ENCODE measurements around the gene TSPAN9.

TSPAN9 gene

DNA sequence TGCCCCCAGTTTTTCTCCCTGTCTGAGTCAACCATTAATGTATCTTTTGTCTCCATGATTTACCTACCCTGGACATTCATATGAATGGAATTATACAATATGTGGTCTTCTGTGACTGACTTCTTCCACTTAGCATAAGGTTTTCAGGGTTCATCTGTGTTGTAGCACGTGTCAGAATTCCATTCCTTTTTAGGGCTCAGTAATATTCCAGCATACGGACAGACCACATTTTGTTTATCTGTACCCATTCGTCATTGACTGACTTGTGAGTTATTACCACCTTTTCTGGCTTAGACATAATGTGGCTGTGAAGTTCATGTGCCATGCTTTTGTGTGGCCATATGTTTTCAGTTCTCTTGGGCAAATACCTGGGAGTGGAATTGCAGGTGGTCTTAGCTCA, 37.9 kb downstream of the TSPAN9 start:
- Histone ChIP-seq H3K27ac (ENCODE audit: low read depth, low read length, severe bottlenecking) (no peak overlapping the region), H3K4me1 (ENCODE audit: control insufficient read depth, insufficient read depth, low read length, poor library complexity, severe bottlenecking) (peaks cover 12% of the 10 kb centered on the region), H3K4me3 (ENCODE audit: extremely low read depth, insufficient read depth, low read length, poor library complexity, severe bottlenecking) (no peak overlapping the region), H3K9me3 (ENCODE audit: control insufficient read depth, low read length) (no peaks in the 10 kb centered on the region), H3K36me3 (ENCODE audit: control insufficient read depth, insufficient read depth, low read length) (peaks cover 9% of the 10 kb centered on the region)
- 88 to 100% methylated on average over 2 to 3 of the region's 3 CpGs for WGBS, 2 experiments (ENCODE audit: insufficient coverage in 2 of 2)

DNA sequence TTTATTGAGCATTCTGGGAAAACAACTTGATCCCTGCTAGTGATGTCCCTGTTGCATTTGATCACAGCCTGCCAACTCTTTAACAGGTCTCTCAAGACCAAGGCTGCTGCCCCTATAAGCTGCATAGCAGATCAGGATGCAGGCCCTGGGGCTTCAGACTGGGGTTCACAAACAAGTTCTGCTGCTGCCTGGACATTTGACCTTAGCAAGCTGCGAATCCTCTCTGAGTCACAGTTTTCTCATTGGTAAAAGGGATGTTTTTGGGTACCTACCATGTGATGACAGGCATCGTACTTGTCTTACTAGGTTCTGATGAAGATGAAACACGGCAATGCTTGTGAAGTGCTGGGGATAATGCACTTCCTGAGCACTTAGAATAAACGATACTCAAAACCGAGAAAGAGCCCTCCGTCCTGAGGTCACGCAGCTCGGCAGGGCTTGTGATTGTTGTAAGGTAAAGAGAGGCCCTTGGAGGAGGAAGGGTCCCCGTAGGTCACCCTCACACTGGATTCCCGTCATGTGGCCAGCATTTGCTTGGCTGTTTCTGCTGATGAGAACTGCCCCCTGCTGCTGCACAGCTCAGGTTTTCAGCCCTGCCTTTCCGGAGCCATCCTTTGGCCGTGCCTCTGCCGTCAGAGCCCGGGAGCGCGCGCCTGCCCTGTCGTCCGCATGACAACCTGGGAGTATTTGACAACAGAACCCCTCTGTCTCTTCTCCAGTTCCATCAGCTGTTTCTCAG, 39.1 kb downstream of the TSPAN9 start:
- Histone ChIP-seq H3K4me3 (ENCODE audit: extremely low read depth, insufficient read depth, low read length, poor library complexity, severe bottlenecking) (no peak overlapping the region), H3K36me3 (ENCODE audit: control insufficient read depth, insufficient read depth, low read length) (peaks cover 9% of the 10 kb centered on the region), H3K9me3 (ENCODE audit: control insufficient read depth, low read length) (no peaks in the 10 kb centered on the region), H3K27ac (ENCODE audit: low read depth, low read length, severe bottlenecking) (peak overlapping the region; percentile 0), H3K4me1 (ENCODE audit: control insufficient read depth, insufficient read depth, low read length, poor library complexity, severe bottlenecking) (peaks cover 12% of the 10 kb centered on the region)
- 73 to 78% methylated on average over 19 of the region's 19 CpGs for WGBS, 2 experiments (ENCODE audit: insufficient coverage in 2 of 2)

DNA sequence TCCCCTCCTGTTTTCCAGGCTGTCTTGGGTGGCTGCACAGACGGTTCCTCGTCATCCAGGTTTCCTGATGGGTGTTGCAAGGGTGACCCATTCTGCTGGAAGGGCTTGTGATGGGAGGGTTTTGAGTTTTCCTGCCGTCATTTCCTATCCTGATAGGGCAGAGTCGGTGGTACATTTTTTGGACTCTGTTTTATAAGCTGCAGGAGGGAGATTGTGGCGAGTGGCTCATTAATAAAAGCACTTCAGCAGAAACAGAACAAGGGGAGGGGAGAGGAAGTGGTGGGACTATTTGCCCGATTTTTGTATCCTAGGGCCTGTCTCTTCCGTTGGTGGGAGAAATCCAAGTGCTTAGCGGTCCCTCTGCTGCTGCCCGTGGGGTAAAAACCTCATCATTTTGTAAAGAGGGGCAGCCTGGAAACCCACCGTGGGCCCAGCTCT, 40.0 kb downstream of the TSPAN9 start:
- Histone ChIP-seq H3K9me3 (ENCODE audit: control insufficient read depth, low read length) (no peaks in the 10 kb centered on the region), H3K27ac (ENCODE audit: low read depth, low read length, severe bottlenecking) (no peak overlapping the region), H3K4me1 (ENCODE audit: control insufficient read depth, insufficient read depth, low read length, poor library complexity, severe bottlenecking) (peaks cover 12% of the 10 kb centered on the region), H3K36me3 (ENCODE audit: control insufficient read depth, insufficient read depth, low read length) (peaks cover 9% of the 10 kb centered on the region), H3K4me3 (ENCODE audit: extremely low read depth, insufficient read depth, low read length, poor library complexity, severe bottlenecking) (no peak overlapping the region)
- 88 to 89% methylated on average over 9 to 10 of the region's 10 CpGs for WGBS, 2 experiments (ENCODE audit: insufficient coverage in 2 of 2)

DNA sequence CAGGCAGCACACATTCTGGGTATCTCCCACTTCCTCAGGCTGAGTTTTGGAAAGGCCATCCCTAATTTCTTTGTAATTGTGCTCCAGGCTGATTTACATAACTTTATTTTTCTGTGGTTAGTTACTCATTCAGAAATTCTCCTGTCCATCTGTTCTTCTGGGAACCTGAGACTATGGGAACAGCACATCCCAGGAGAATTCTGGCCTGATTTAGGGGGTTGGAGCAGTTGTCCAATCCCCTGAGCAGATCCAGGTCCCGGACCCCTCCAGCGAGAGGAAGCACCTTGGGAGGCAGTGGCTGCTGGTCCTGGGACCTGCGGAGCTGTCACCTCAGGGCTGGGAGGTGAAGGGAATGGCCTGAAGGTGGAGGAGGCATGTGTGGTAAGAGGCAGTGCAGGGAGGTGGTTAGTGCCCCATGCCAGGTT, 40.4 kb downstream of the TSPAN9 start:
- H3K36me3 ChIP-seq (ENCODE audit: control insufficient read depth, insufficient read depth, low read length) = peaks cover 8% of the 10 kb centered on the region
- H3K4me3 ChIP-seq (ENCODE audit: extremely low read depth, insufficient read depth, low read length, poor library complexity, severe bottlenecking) = no peak overlapping the region
- peaks cover 12% of the 10 kb centered on the region for H3K4me1 ChIP-seq (ENCODE audit: control insufficient read depth, insufficient read depth, low read length, poor library complexity, severe bottlenecking)
- H3K27ac ChIP-seq (ENCODE audit: low read depth, low read length, severe bottlenecking) = no peak overlapping the region
- 94 to 100% methylated on average over 1 to 3 of the region's 3 CpGs for WGBS, 2 experiments (ENCODE audit: insufficient coverage in 2 of 2)
- no peaks in the 10 kb centered on the region for H3K9me3 ChIP-seq (ENCODE audit: control insufficient read depth, low read length)

GRCh38 chr12:3119192-3119755, 42.1 kb downstream of the TSPAN9 start:
- H3K36me3 ChIP-seq (ENCODE audit: control insufficient read depth, insufficient read depth, low read length) = peaks cover 5% of the 10 kb centered on the region
- H3K4me3 ChIP-seq (ENCODE audit: extremely low read depth, insufficient read depth, low read length, poor library complexity, severe bottlenecking) = no peak overlapping the region
- no peaks in the 10 kb centered on the region for H3K9me3 ChIP-seq (ENCODE audit: control insufficient read depth, low read length)
- 89 to 100% methylated on average over 3 to 5 of the region's 9 CpGs for WGBS, 2 experiments (ENCODE audit: insufficient coverage in 2 of 2)
- H3K27ac ChIP-seq (ENCODE audit: low read depth, low read length, severe bottlenecking) = no peak overlapping the region
- peaks cover 12% of the 10 kb centered on the region for H3K4me1 ChIP-seq (ENCODE audit: control insufficient read depth, insufficient read depth, low read length, poor library complexity, severe bottlenecking)

GRCh38 chr12:3119756-3120601, 42.8 kb downstream of the TSPAN9 start:
- 91 to 96% methylated on average over 14 to 15 of the region's 17 CpGs for WGBS, 2 experiments (ENCODE audit: insufficient coverage in 2 of 2)
- H3K27ac ChIP-seq (ENCODE audit: low read depth, low read length, severe bottlenecking) = no peak overlapping the region
- H3K4me1 ChIP-seq (ENCODE audit: control insufficient read depth, insufficient read depth, low read length, poor library complexity, severe bottlenecking) = peaks cover 12% of the 10 kb centered on the region
- no peaks in the 10 kb centered on the region for H3K9me3 ChIP-seq (ENCODE audit: control insufficient read depth, low read length)
- H3K36me3 ChIP-seq (ENCODE audit: control insufficient read depth, insufficient read depth, low read length) = peaks cover 5% of the 10 kb centered on the region
- no peak overlapping the region for H3K4me3 ChIP-seq (ENCODE audit: extremely low read depth, insufficient read depth, low read length, poor library complexity, severe bottlenecking)

DNA sequence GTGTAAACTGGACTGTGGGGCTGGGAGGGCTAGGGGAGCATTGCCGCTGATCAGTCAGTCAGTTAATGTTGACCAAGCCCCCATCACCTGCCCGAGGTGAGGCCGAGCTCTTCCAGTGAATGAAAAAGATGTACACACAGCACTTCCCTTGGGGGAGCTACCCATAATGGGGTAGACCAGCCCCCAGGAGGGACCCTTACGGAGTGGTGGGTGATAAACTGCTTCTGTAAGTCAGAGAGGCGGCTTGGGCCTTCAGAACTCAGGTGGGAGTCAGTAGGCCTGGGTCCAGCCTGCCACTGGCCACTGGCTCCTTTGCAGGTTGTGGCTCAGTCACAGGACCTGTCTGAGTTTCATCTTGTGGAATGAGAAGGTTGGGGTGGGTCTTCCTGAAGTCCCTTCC, 43.5 kb downstream of the TSPAN9 start:
- WGBS, 2 experiments (ENCODE audit: insufficient coverage in 2 of 2) = 95 to 98% methylated on average over 5 of the region's 5 CpGs
- Histone ChIP-seq H3K4me3 (ENCODE audit: extremely low read depth, insufficient read depth, low read length, poor library complexity, severe bottlenecking) (no peak overlapping the region), H3K9me3 (ENCODE audit: control insufficient read depth, low read length) (no peaks in the 10 kb centered on the region), H3K36me3 (ENCODE audit: control insufficient read depth, insufficient read depth, low read length) (peaks cover 5% of the 10 kb centered on the region), H3K27ac (ENCODE audit: low read depth, low read length, severe bottlenecking) (no peak overlapping the region), H3K4me1 (ENCODE audit: control insufficient read depth, insufficient read depth, low read length, poor library complexity, severe bottlenecking) (peaks cover 12% of the 10 kb centered on the region)

GRCh38 chr12:3122841-3123678, 45.9 kb downstream of the TSPAN9 start:
- Histone ChIP-seq H3K27ac (ENCODE audit: low read depth, low read length, severe bottlenecking) (peak overlapping the region; percentile 50), H3K4me3 (ENCODE audit: extremely low read depth, insufficient read depth, low read length, poor library complexity, severe bottlenecking) (no peak overlapping the region)

GRCh38 chr12:3123729-3124128, 46.5 kb downstream of the TSPAN9 start:
- no peaks in the 10 kb centered on the region for H3K4me1 ChIP-seq (ENCODE audit: control insufficient read depth, insufficient read depth, low read length, poor library complexity, severe bottlenecking)
- peaks cover 11% of the 10 kb centered on the region for H3K36me3 ChIP-seq (ENCODE audit: control insufficient read depth, insufficient read depth, low read length)
- no peak overlapping the region for H3K27ac ChIP-seq (ENCODE audit: low read depth, low read length, severe bottlenecking)
- 84 to 100% methylated on average over 1 to 4 of the region's 4 CpGs for WGBS, 2 experiments (ENCODE audit: insufficient coverage in 2 of 2)
- no peak overlapping the region for H3K4me3 ChIP-seq (ENCODE audit: extremely low read depth, insufficient read depth, low read length, poor library complexity, severe bottlenecking)
- no peaks in the 10 kb centered on the region for H3K9me3 ChIP-seq (ENCODE audit: control insufficient read depth, low read length)

More at GRCh38 chr12:3122841-3123678, 45.9 kb downstream of the TSPAN9 start:
- Histone ChIP-seq H3K36me3 (ENCODE audit: control insufficient read depth, insufficient read depth, low read length) (peaks cover 5% of the 10 kb centered on the region), H3K9me3 (ENCODE audit: control insufficient read depth, low read length) (no peaks in the 10 kb centered on the region), H3K4me1 (ENCODE audit: control insufficient read depth, insufficient read depth, low read length, poor library complexity, severe bottlenecking) (no peaks in the 10 kb centered on the region)
- WGBS, 2 experiments (ENCODE audit: insufficient coverage in 2 of 2) = 74 to 78% methylated on average over 13 of the region's 13 CpGs

GRCh38 chr12:3124917-3125316, 47.7 kb downstream of the TSPAN9 start:
- Histone ChIP-seq H3K36me3 (ENCODE audit: control insufficient read depth, insufficient read depth, low read length) (peaks cover 8% of the 10 kb centered on the region), H3K4me1 (ENCODE audit: control insufficient read depth, insufficient read depth, low read length, poor library complexity, severe bottlenecking) (no peaks in the 10 kb centered on the region), H3K4me3 (ENCODE audit: extremely low read depth, insufficient read depth, low read length, poor library complexity, severe bottlenecking) (no peak overlapping the region), H3K9me3 (ENCODE audit: control insufficient read depth, low read length) (no peaks in the 10 kb centered on the region), H3K27ac (ENCODE audit: low read depth, low read length, severe bottlenecking) (no peak overlapping the region)
- WGBS, 2 experiments (ENCODE audit: insufficient coverage in 2 of 2) = no CpG with 5 or more reads among the region's 1 CpG

Measured in mesodermal cell (in vitro differentiated cells).